Measurements from ENCODE around the gene NFAT5.

The NFAT5 gene

GRCh38 chr16:69741951-69742904, 176.5 kb downstream of the NFAT5 start:
- Histone ChIP-seq H3K4me1 (no peaks in the 10 kb centered on the region), H3K9ac (no peak overlapping the region), H3K9me3 (ENCODE audit: control insufficient read depth, low read length) (no peaks in the 10 kb centered on the region), H2AFZ (no peak overlapping the region), H3K4me3 (ENCODE audit: low read depth, low read length) (no peak overlapping the region), H3K4me2 (ENCODE audit: low read length) (no peak overlapping the region), H3K36me3 (ENCODE audit: control insufficient read depth, insufficient read depth, low read length) (no peaks in the 10 kb centered on the region), H3K27ac (no peak overlapping the region), H3K27me3 (ENCODE audit: control insufficient read depth, insufficient read depth, low read length) (no peaks in the 10 kb centered on the region), H3K79me2 (no peaks in the 10 kb centered on the region)
- TF ChIP-seq CTCF (IDR thresholded peaks at IDR 0.05), result no peak

GRCh38 chr16:69744363-69745231, 178.8 kb downstream of the NFAT5 start:
- H3K27ac ChIP-seq, result no peak overlapping the region
- H2AFZ ChIP-seq, result no peak overlapping the region
- H3K9ac ChIP-seq, result no peak overlapping the region
- no peak for TF ChIP-seq CTCF (IDR thresholded peaks at IDR 0.05)
- no peak overlapping the region for H3K4me2 ChIP-seq (ENCODE audit: low read length)
- no peak overlapping the region for H3K4me3 ChIP-seq (ENCODE audit: low read depth, low read length)
- no peaks in the 10 kb centered on the region for H3K4me1 ChIP-seq
- no peaks in the 10 kb centered on the region for H3K79me2 ChIP-seq
- H3K36me3 ChIP-seq (ENCODE audit: control insufficient read depth, insufficient read depth, low read length), result no peaks in the 10 kb centered on the region
- H3K27me3 ChIP-seq (ENCODE audit: control insufficient read depth, insufficient read depth, low read length), result no peaks in the 10 kb centered on the region
- H3K9me3 ChIP-seq (ENCODE audit: control insufficient read depth, low read length), result no peaks in the 10 kb centered on the region

- Histone ChIP-seq H3K79me2 (no peaks in the 10 kb centered on the region), H3K9me3 (ENCODE audit: control insufficient read depth, low read length) (no peaks in the 10 kb centered on the region), H3K4me2 (ENCODE audit: low read length) (no peak overlapping the region), H3K27me3 (ENCODE audit: control insufficient read depth, insufficient read depth, low read length) (no peaks in the 10 kb centered on the region), H3K4me3 (ENCODE audit: low read depth, low read length) (no peak overlapping the region), H3K27ac (no peak overlapping the region), H2AFZ (no peak overlapping the region), H3K36me3 (ENCODE audit: control insufficient read depth, insufficient read depth, low read length) (no peaks in the 10 kb centered on the region), H3K9ac (no peak overlapping the region), H3K4me1 (no peaks in the 10 kb centered on the region)
- no peak for TF ChIP-seq CTCF (IDR thresholded peaks at IDR 0.05)
These were observed 179.5 kb downstream of the NFAT5 start for GRCh38 chr16:69745232-69745612.

GRCh38 chr16:69745959-69746358, 180.2 kb downstream of the NFAT5 start:
- no peak overlapping the region for H3K4me2 ChIP-seq (ENCODE audit: low read length)
- H3K4me3 ChIP-seq (ENCODE audit: low read depth, low read length), result no peak overlapping the region
- no peaks in the 10 kb centered on the region for H3K27me3 ChIP-seq (ENCODE audit: control insufficient read depth, insufficient read depth, low read length)
- H3K79me2 ChIP-seq, result no peaks in the 10 kb centered on the region
- H3K36me3 ChIP-seq (ENCODE audit: control insufficient read depth, insufficient read depth, low read length), result no peaks in the 10 kb centered on the region
- no peak for TF ChIP-seq CTCF (IDR thresholded peaks at IDR 0.05)
- no peaks in the 10 kb centered on the region for H3K4me1 ChIP-seq
- no peak overlapping the region for H3K27ac ChIP-seq
- no peak overlapping the region for H3K9ac ChIP-seq
- no peak overlapping the region for H2AFZ ChIP-seq
- no peaks in the 10 kb centered on the region for H3K9me3 ChIP-seq (ENCODE audit: control insufficient read depth, low read length)
